ENCODE data around the gene C11orf86. TPM values are rescaled to one million over a fixed set of nuclear protein-coding genes. Genes with fewer than 3 reads are reported as not detected.

The C11orf86 gene
- total RNA-seq, 1 experiment from 2014 or later: 0.69 TPM

- DNase-seq (ENCODE audit: low spot score): no peak
These were observed 49.3 kb downstream of the C11orf86 start for GRCh38 chr11:67024410-67024809.

GRCh38 chr11:67024966-67025365, 49.9 kb downstream of the C11orf86 start:
- no peak for DNase-seq (ENCODE audit: low spot score)

GRCh38 chr11:67025750-67026149, 50.6 kb downstream of the C11orf86 start:
- no peak for DNase-seq (ENCODE audit: low spot score)

Small RNA genes within 50 kb of the gene (small RNA-seq; reads per million reads assigned to genes)
- gene MIR3163: not detected

Other genes with a start within 250 kb of the C11orf86 start
- gene SPTBN2, start 246.1 kb upstream of the C11orf86 start, total RNA-seq (2014; rRNA removed; shearing (Covaris generic)): 28.4 and 30.9 TPM in 2 replicates
- gene RCE1, start 131.9 kb upstream of the C11orf86 start, total RNA-seq (2014; rRNA removed; shearing (Covaris generic)): 122 and 138 TPM in 2 replicates
- gene LRFN4, start 118.2 kb upstream of the C11orf86 start, total RNA-seq (2014; rRNA removed; shearing (Covaris generic)): 122 and 124 TPM in 2 replicates
- 42.0 and 48.8 TPM in 2 replicates for gene PC, start 16.9 kb upstream of the C11orf86 start, total RNA-seq (2014; rRNA removed; shearing (Covaris generic))
- gene SYT12, start 47.8 kb downstream of the C11orf86 start, total RNA-seq (2014; rRNA removed; shearing (Covaris generic)): 0.42 and 1.7 TPM in 2 replicates
- gene RHOD, start 81.5 kb downstream of the C11orf86 start, total RNA-seq (2014; rRNA removed; shearing (Covaris generic)): 54.3 and 62.8 TPM in 2 replicates
- gene KDM2A, start 144.0 kb downstream of the C11orf86 start, total RNA-seq (2014; rRNA removed; shearing (Covaris generic)): 49.3 and 59.9 TPM in 2 replicates